Stomach (tissue), 9 donors: ENCODE data around the gene ERC1. TPM values are rescaled to one million over a fixed set of nuclear protein-coding genes. Genes with fewer than 3 reads are reported as not detected.

Source experiments
- DNase-seq, 2 donors: peaks; one replicate each; pipeline versions ENCODE4 v3.0.0 to v3.0.0-alpha.2; 2013 to 2019
- H3K27ac ChIP-seq, 5 donors: fragments of 200-600 bp in 4 of 5; sonication (generic) in 4 of 5; one replicate each; pipeline ENCODE4 v1.5.1; 2013 to 2019; ENCODE audit warnings: mild to moderate bottlenecking in 1 of 5, moderate library complexity in 1 of 5
- H3K27me3 ChIP-seq, 3 donors: fragments of 200-600 bp; sonication (generic); one replicate each; pipeline ENCODE4 v1.5.1; 2017 to 2019; ENCODE audit warnings: mixed run types in 1 of 3
- H3K36me3 ChIP-seq, 4 donors: fragments of 200-600 bp; sonication (generic); 1 replicate in 3 of 4; 2 replicates in 1 of 4; pipeline ENCODE4 v1.5.1; 2016 to 2019
- H3K4me1 ChIP-seq, 4 donors: fragments of 200-600 bp; sonication (generic); one replicate each; pipeline ENCODE4 v1.5.1; 2016 to 2019
- H3K4me3 ChIP-seq, 4 donors: fragments of 200-600 bp; sonication (generic) in 3 of 4; one replicate each; pipeline ENCODE4 v1.5.1; 2016 to 2019; ENCODE audit warnings: mild to moderate bottlenecking in 1 of 4
- H3K9me3 ChIP-seq, 4 donors: fragments of 200-600 bp; sonication (generic); one replicate each; pipeline ENCODE4 v1.5.1; 2016 to 2019
- EP300 ChIP-seq: sonication (generic); formaldehyde crosslinking; IDR thresholded peaks from one replicate; pipeline ENCODE4 v1.6.1; 2017; ENCODE audit warnings: antibody characterized with exemption
- POLR2A ChIP-seq, 4 donors: fragments of 450-650 bp; IDR thresholded peaks; one replicate each; pipeline ENCODE4 v1.6.1; 2016; ENCODE audit warnings: antibody characterized with exemption in 4 of 4, control low read depth in 2 of 4, mild to moderate bottlenecking in 1 of 4, moderate library complexity in 1 of 4
- POLR2AphosphoS5 ChIP-seq, 3 donors: sonication (generic); formaldehyde crosslinking; IDR thresholded peaks; one replicate each; pipeline ENCODE4 v1.6.1; 2016; ENCODE audit warnings: antibody characterized with exemption in 3 of 3
- WGBS, 5 donors: extraction: QIAGEN DNeasy Blood & Tissue Kit in 3 of 5; methylation state at CpG; one replicate each; pipeline versions ENCODE4 v1.1.5 to v1.1.7; 2013 to 2018; 5-methylcytosine and 5-hydroxymethylcytosine counted together
- intact Hi-C: fragments of 100-400 bp; cut with DNase I; formaldehyde crosslinking; loops from one replicate; pipeline ENCODE4 v1.15.1; 2023; ENCODE audit warnings: low total_unique reads
- polyA plus RNA-seq, 3 donors: library from polyadenylated mRNA; stranded (reverse); fragments of 200-250 nt; gene quantifications; one replicate each; pipeline ENCODE4 v1.2.3, GENCODE V29; 2013
- total RNA-seq, 5 donors: library from RNA; depleted of rRNA; stranded (reverse); fragments of >200 nt; gene quantifications; one replicate each; pipeline versions ENCODE4 v1.1.0 to v1.2.3, GENCODE V29; 2014 to 2016
- TF ChIP-seq, protein P1 (sequence below), 7 experiments: fragments of 450-650 bp in 4 of 7; fragments of 200-600 bp in 3 of 7; sonication (generic) in 3 of 7; IDR thresholded peaks; one replicate each; pipeline ENCODE4 v1.5.1; 2016 to 2019; ENCODE audit warnings: antibody characterized with exemption in 7 of 7, control low read depth in 2 of 7, mild to moderate bottlenecking in 1 of 7
- donor health status: healthy with polysubstance abuse.
- donor health status: Bipolar disorder and iron deficiency.
- donor health status: healthy.

ERC1 gene
- total and polyA plus RNA-seq, 8 donors = 3.8 to 69.4 (median 51.6) TPM

- TF ChIP-seq EP300 (no peak), POLR2AphosphoS5 (IDR thresholded peaks at IDR 0.05) (no peak), POLR2A (IDR thresholded peaks at IDR 0.05) (no peak)
- TF ChIP-seq, protein P1, sequence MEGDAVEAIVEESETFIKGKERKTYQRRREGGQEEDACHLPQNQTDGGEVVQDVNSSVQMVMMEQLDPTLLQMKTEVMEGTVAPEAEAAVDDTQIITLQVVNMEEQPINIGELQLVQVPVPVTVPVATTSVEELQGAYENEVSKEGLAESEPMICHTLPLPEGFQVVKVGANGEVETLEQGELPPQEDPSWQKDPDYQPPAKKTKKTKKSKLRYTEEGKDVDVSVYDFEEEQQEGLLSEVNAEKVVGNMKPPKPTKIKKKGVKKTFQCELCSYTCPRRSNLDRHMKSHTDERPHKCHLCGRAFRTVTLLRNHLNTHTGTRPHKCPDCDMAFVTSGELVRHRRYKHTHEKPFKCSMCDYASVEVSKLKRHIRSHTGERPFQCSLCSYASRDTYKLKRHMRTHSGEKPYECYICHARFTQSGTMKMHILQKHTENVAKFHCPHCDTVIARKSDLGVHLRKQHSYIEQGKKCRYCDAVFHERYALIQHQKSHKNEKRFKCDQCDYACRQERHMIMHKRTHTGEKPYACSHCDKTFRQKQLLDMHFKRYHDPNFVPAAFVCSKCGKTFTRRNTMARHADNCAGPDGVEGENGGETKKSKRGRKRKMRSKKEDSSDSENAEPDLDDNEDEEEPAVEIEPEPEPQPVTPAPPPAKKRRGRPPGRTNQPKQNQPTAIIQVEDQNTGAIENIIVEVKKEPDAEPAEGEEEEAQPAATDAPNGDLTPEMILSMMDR (IDR thresholded peaks at IDR 0.05) = no peak
- Histone ChIP-seq H3K36me3 (peaks cover 9 to 44% (median 38%) of the 10 kb centered on the region in 4 donors), H3K4me3 (no peak overlapping the region), H3K27me3 (no peaks in the 10 kb centered on the region), H3K27ac (no peak overlapping the region), H3K9me3 (no peaks in the 10 kb centered on the region), H3K4me1 (no peaks in the 10 kb centered on the region)
- 87 to 98% (median 90%) methylated on average over 3 of the region's 3 CpGs for WGBS, 5 donors
- no peak for DNase-seq
- intact Hi-C loops = no loop called here
These were observed 39.8 kb downstream of the ERC1 start for GRCh38 chr12:1030779-1031178.

GRCh38 chr12:1034243-1034642, 43.2 kb downstream of the ERC1 start:
- no peaks in the 10 kb centered on the region for H3K4me1 ChIP-seq
- 94 to 99% (median 95%) methylated on average over 3 of the region's 3 CpGs for WGBS, 5 donors
- intact Hi-C loops = no loop called here

GRCh38 chr12:1034751-1035457, 43.9 kb downstream of the ERC1 start:
- H3K4me3 ChIP-seq = no peak overlapping the region
- intact Hi-C loops = no loop called here
- WGBS, 5 donors = 73 to 92% (median 83%) methylated on average over 6 of the region's 6 CpGs
- H3K27ac ChIP-seq = no peak overlapping the region
- no peak for DNase-seq
- no peaks in the 10 kb centered on the region for H3K27me3 ChIP-seq
- no peaks in the 10 kb centered on the region for H3K4me1 ChIP-seq
- H3K36me3 ChIP-seq = peaks cover 0 to 19% (median 16%) of the 10 kb centered on the region in 4 donors
- TF ChIP-seq POLR2AphosphoS5 (IDR thresholded peaks at IDR 0.05) (no peak), POLR2A (IDR thresholded peaks at IDR 0.05) (no peak), EP300 (no peak)
- TF ChIP-seq, protein P1 (IDR thresholded peaks at IDR 0.05) = no peak
- H3K9me3 ChIP-seq = no peaks in the 10 kb centered on the region

More at GRCh38 chr12:1034243-1034642, 43.2 kb downstream of the ERC1 start:
- no peaks in the 10 kb centered on the region for H3K9me3 ChIP-seq
- no peak overlapping the region for H3K4me3 ChIP-seq
- H3K36me3 ChIP-seq = peaks cover 0 to 26% (median 22%) of the 10 kb centered on the region in 4 donors
- TF ChIP-seq, protein P1 (IDR thresholded peaks at IDR 0.05) = no peak
- TF ChIP-seq POLR2AphosphoS5 (IDR thresholded peaks at IDR 0.05) (no peak), EP300 (no peak), POLR2A (IDR thresholded peaks at IDR 0.05) (no peak)
- no peak for DNase-seq
- H3K27me3 ChIP-seq = no peaks in the 10 kb centered on the region
- no peak overlapping the region for H3K27ac ChIP-seq

GRCh38 chr12:1041478-1041877, 50.5 kb downstream of the ERC1 start:
- Histone ChIP-seq H3K36me3 (peaks cover 0 to 4% (median 0%) of the 10 kb centered on the region in 4 donors), H3K27me3 (no peaks in the 10 kb centered on the region), H3K9me3 (no peaks in the 10 kb centered on the region), H3K4me1 (peaks cover 0 to 14% (median 5%) of the 10 kb centered on the region in 4 donors), H3K4me3 (no peak overlapping the region), H3K27ac (no peak overlapping the region)
- 97 to 100% (median 100%) methylated on average over 2 of the region's 2 CpGs for WGBS, 5 donors
- TF ChIP-seq, protein P1 (IDR thresholded peaks at IDR 0.05) = no peak
- TF ChIP-seq EP300 = no peak
- no peak for TF ChIP-seq POLR2A (IDR thresholded peaks at IDR 0.05)
- TF ChIP-seq POLR2AphosphoS5 (IDR thresholded peaks at IDR 0.05) = no peak
- intact Hi-C loops = no loop called here
- DNase-seq = no peak
